Ovary (tissue), 9 donors: ENCODE data around the gene DIAPH3. TPM values are rescaled to one million over a fixed set of nuclear protein-coding genes. Genes with fewer than 3 reads are reported as not detected.

Source experiments
- DNase-seq, 5 donors: peaks; one replicate each; pipeline ENCODE4 v3.0.0-alpha.2; 2019 to 2020
- H3K27ac ChIP-seq, 2 donors: fragments of 200-600 bp; one replicate each; pipeline versions ENCODE4 v1.5.1 to v1.8.0; 2019 to 2022
- H3K27me3 ChIP-seq: fragments of 200-600 bp; one replicate; pipeline ENCODE4 v1.8.0; 2022
- H3K36me3 ChIP-seq: fragments of 200-600 bp; sonication (generic); one replicate; pipeline ENCODE4 v1.5.1; 2019
- H3K4me1 ChIP-seq: one replicate; pipeline ENCODE4 v1.8.1; 2013; ENCODE audit warnings: mild to moderate bottlenecking, moderate library complexity; ENCODE audit not compliant: insufficient read depth
- H3K4me3 ChIP-seq: fragments of 200-600 bp; sonication (generic); one replicate; pipeline ENCODE4 v1.5.1; 2017
- H3K9me3 ChIP-seq, 2 donors: fragments of 200-600 bp in 1 of 2; sonication (generic) in 1 of 2; one replicate each; pipeline versions ENCODE4 v1.5.1 to v1.8.1; 2013 to 2019; ENCODE audit warnings: mild to moderate bottlenecking in 1 of 2, moderate library complexity in 1 of 2
- EP300 ChIP-seq: sonication (generic); formaldehyde crosslinking; IDR thresholded peaks from one replicate; pipeline ENCODE4 v1.6.1; 2017; ENCODE audit warnings: antibody characterized with exemption
- POLR2A ChIP-seq: fragments of 450-650 bp; IDR thresholded peaks from one replicate; pipeline ENCODE4 v1.6.1; 2017; ENCODE audit warnings: antibody characterized with exemption, mild to moderate bottlenecking, moderate library complexity
- WGBS, 3 donors: extraction: QIAGEN DNeasy Blood & Tissue Kit in 1 of 3; methylation state at CpG; one replicate each; pipeline versions ENCODE4 v1.1.5 to v1.1.7; 2013 to 2017; 5-methylcytosine and 5-hydroxymethylcytosine counted together
- intact Hi-C, 4 donors: fragments of 100-400 bp; cut with DNase I; formaldehyde crosslinking; loops; one replicate each; pipeline versions ENCODE4 v1.11.0 to v1.15.1; 2022 to 2023
- polyA plus RNA-seq, 2 donors: library from polyadenylated mRNA; stranded (reverse); fragments of 200-250 nt in 1 of 2; fragments of 350-450 nt in 1 of 2; fragmentation: Illumina TruSeq in 1 of 2; extraction: RNeasy Lipid Tissue Mini Kit (QIAGEN cat#74804) in 1 of 2; gene quantifications; one replicate each; pipeline ENCODE4 v1.2.3, GENCODE V29; 2013 to 2014
- total RNA-seq, 7 donors: library from RNA; depleted of rRNA in 2 of 7; stranded (reverse); fragments of >200 nt in 2 of 7; fragmentation: NEBNext Ultra II Directional in 3 of 7; extraction: Animal tissue kit (Norgen Biotek cat#: 25700) in 3 of 7; gene quantifications; one replicate each; pipeline versions ENCODE4 v1.1.0 to v1.2.4, GENCODE V29; 2016 to 2023
- TF ChIP-seq, protein P1 (sequence below), 3 donors: fragments of 450-650 bp in 2 of 3; fragments of 200-600 bp in 1 of 3; IDR thresholded peaks; one replicate each; pipeline versions ENCODE4 v1.5.1 to v1.8.0; 2016 to 2022; ENCODE audit warnings: antibody characterized with exemption in 3 of 3, mild to moderate bottlenecking in 1 of 3
- donor health status: DM: no; HTN: no; CAD: no; lungs with moderate emphysema.
- donor health status: DM: no; HTN: no; CAD: no.
- donor health status: Bipolar disorder and iron deficiency.
- donor health status: DM: yes; HTN: yes; CAD: no.
- donor health status: DM: no; HTN: no; CAD: no.
- donor health status: DM: yes; HTN: yes; CAD: no.

The DIAPH3 gene
- total and polyA plus RNA-seq, 9 donors = 0.13 to 2.6 (median 0.40) TPM; not detected in 1

DNA sequence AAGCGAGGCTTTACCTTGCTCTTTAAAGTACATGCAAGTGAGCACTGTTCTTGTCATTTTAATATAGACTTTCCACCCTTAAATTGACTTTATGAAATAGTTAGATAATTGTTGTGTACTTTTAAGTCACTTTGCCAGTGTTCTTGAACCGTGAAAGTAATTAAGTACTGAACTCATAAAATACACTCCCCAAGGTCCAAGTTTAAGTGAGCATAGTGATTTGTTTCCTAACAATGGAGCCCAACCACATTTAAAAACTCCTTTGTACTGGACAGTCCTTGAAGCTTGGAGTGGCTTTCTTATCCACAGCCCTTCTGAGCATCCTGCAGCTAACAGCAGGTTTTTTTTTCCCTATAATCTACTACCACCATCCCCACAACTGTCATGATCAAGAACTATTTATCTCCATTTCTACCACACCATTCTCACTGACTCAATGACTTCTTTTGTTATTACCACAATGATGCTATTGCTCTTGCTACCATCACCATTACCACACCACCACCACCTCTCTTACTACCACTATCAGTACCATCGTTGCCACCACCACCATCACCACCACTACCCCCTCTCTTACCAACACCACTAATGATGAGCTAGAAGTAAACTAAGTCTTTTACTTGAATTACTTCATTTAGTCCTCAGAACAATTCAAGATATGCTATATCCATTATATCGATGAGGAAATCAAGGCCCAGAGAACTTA is 452.6 kb downstream of the DIAPH3 start:
- H3K36me3 ChIP-seq = no peaks in the 10 kb centered on the region
- no peak overlapping the region for H3K27ac ChIP-seq
- no peaks in the 10 kb centered on the region for H3K9me3 ChIP-seq
- no peaks in the 10 kb centered on the region for H3K27me3 ChIP-seq
- no peak for DNase-seq
- WGBS, 3 donors = 66 to 68% (median 67%) methylated on average over 4 of the region's 4 CpGs
- H3K4me3 ChIP-seq = no peak overlapping the region
- intact Hi-C loops = no loop called here
- TF ChIP-seq POLR2A = no peak
- TF ChIP-seq, protein P1, sequence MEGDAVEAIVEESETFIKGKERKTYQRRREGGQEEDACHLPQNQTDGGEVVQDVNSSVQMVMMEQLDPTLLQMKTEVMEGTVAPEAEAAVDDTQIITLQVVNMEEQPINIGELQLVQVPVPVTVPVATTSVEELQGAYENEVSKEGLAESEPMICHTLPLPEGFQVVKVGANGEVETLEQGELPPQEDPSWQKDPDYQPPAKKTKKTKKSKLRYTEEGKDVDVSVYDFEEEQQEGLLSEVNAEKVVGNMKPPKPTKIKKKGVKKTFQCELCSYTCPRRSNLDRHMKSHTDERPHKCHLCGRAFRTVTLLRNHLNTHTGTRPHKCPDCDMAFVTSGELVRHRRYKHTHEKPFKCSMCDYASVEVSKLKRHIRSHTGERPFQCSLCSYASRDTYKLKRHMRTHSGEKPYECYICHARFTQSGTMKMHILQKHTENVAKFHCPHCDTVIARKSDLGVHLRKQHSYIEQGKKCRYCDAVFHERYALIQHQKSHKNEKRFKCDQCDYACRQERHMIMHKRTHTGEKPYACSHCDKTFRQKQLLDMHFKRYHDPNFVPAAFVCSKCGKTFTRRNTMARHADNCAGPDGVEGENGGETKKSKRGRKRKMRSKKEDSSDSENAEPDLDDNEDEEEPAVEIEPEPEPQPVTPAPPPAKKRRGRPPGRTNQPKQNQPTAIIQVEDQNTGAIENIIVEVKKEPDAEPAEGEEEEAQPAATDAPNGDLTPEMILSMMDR (IDR thresholded peaks at IDR 0.05) = no peak
- no peak for TF ChIP-seq EP300
- no peaks in the 10 kb centered on the region for H3K4me1 ChIP-seq

DNA sequence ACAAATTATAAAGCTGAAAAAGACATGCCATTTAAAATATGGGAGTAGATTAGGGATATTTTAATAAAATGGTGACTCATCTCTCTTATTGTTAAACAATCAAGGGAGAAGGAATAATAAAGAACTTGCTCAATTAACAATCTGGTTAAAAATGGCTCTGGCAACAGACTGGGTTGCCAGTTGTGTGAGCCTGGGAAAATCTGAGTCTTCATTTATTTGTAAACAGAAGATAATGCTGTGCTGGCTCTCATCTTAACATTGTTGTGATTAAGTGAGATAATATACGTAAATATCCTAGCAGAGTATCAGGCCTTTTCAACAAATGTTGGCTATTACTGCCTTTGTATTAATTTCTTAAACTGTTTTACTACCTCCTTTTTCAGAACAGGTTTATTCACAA is 453.3 kb downstream of the DIAPH3 start:
- intact Hi-C loops = no loop called here
- H3K9me3 ChIP-seq = no peaks in the 10 kb centered on the region
- no peak overlapping the region for H3K4me3 ChIP-seq
- DNase-seq = no peak
- TF ChIP-seq POLR2A (no peak), EP300 (no peak)
- TF ChIP-seq, protein P1 (IDR thresholded peaks at IDR 0.05) = no peak
- WGBS, 3 donors = 23 to 51% (median 47%) methylated on average over 1 of the region's 1 CpG
- no peaks in the 10 kb centered on the region for H3K36me3 ChIP-seq
- H3K27ac ChIP-seq = no peak overlapping the region
- no peaks in the 10 kb centered on the region for H3K27me3 ChIP-seq
- H3K4me1 ChIP-seq = no peaks in the 10 kb centered on the region

DNA sequence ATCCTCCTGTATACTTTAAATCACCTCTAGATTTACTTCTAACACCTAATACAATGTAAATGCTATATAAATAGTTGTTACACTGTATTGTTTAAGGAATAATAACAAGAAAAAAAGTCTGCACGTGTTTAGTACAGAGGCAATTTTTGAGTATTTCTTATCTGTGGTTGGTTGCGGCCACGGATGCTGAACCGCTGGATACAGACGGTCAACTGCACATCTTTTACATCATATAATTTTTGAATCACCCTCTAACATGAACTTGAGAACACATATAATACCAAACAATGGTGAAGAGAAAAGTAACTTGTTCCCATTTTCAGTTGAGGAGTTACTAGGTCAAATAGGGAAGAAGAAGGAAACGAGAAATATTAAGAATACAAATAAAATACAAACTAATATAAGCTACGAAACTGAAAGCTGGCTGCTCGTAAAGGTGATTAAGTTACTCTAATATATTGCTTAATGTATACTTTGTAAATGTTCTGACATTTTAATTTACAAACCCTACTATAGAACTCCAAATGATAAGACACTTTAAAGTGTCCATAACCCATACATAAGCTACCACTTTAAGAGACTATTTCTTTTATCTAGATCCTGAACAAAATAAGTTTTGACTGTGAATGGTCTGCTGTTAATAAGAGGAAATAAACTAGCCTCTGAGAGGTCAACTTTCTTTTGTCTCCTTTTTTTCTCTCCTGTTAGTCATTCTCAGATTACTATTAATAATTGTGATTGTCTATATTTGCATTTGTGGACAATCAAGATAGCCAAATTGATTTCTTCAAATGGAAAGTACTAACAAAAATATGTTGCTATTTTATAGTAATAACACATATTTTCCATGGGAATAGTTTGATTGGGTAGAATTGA is 457.4 kb downstream of the DIAPH3 start:
- no peaks in the 10 kb centered on the region for H3K4me1 ChIP-seq
- WGBS, 3 donors = 92 to 94% (median 94%) methylated on average over 8 of the region's 8 CpGs
- no peaks in the 10 kb centered on the region for H3K36me3 ChIP-seq
- no peak overlapping the region for H3K27ac ChIP-seq
- TF ChIP-seq, protein P1 (IDR thresholded peaks at IDR 0.05) = no peak
- TF ChIP-seq EP300 (no peak), POLR2A (no peak)
- DNase-seq = no peak
- H3K27me3 ChIP-seq = no peaks in the 10 kb centered on the region
- H3K9me3 ChIP-seq = no peaks in the 10 kb centered on the region
- intact Hi-C loops = no loop called here
- H3K4me3 ChIP-seq = no peak overlapping the region

DNA sequence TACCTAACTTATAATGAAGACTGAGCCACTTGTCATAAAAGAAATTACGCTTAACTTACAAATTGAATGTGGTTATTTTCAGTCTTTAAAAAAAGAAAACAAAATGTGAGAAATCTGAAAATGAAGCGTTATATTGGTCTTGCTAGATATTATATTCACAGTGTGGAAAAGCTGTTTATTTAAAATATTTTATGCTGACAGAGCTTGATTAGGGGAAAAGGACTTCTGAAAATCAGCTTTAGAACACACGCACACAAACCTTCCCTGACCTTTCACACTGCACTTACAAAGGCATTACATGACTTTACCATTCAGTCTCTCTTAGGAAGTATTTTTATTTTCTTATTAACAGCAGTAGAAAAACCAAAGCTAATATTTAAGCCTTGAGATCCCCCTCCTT is 461.5 kb downstream of the DIAPH3 start:
- 91 to 92% (median 92%) methylated on average over 3 of the region's 3 CpGs for WGBS, 3 donors
- no peak overlapping the region for H3K27ac ChIP-seq
- intact Hi-C loops = no loop called here

More for the DNA sequence above, 461.5 kb downstream of the DIAPH3 start:
- no peak overlapping the region for H3K4me3 ChIP-seq
- no peak for DNase-seq
- H3K27me3 ChIP-seq = no peaks in the 10 kb centered on the region
- no peak for TF ChIP-seq EP300
- TF ChIP-seq POLR2A = no peak
- TF ChIP-seq, protein P1 (IDR thresholded peaks at IDR 0.05) = no peak
- H3K36me3 ChIP-seq = no peaks in the 10 kb centered on the region
- H3K9me3 ChIP-seq = no peaks in the 10 kb centered on the region
- no peaks in the 10 kb centered on the region for H3K4me1 ChIP-seq
